Measurements from ENCODE around the gene CACYBP. TPM values are rescaled to one million over a fixed set of nuclear protein-coding genes. Genes with fewer than 3 reads are reported as not detected.
"Not testable (repeated sequence)": the region's sequence is repeated elsewhere in the genome, so short reads cannot be mapped to it uniquely, and the experiment has no call there.

Gene CACYBP
- total RNA-seq, 1 donor from 2014 or later: 218 TPM

GRCh38 chr1:175005085-175005783 is 5.5 kb downstream of the CACYBP start:
- DNase-seq (ENCODE audit: low read depth in 2 of 2): no peak

DNA sequence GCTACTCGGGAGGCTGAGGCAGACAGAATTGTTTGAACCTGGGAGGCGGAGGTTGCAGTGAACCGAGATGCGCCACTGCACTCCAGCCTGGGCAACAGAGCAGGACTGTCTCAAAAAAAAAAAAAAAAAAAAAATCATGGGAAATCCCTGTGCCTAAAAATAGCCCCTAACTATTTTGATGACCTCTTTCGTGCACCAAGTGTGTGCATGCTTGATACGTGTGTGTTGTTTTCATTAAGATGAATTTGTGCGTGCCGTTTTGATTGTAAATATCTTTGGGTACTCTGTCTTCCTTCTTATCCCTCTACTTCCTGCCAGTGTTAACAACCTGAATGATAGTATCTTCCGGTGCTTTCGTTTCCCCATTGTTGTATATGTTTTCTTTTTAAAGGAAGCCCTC is 9.8 kb downstream of the CACYBP start:
- peak in 1 of 2 donors; percentile 68 for DNase-seq (ENCODE audit: low read depth in 2 of 2)

GRCh38 chr1:175013445-175013844 is 13.7 kb downstream of the CACYBP start:
- DNase-seq (ENCODE audit: low read depth in 2 of 2): no peak

DNA sequence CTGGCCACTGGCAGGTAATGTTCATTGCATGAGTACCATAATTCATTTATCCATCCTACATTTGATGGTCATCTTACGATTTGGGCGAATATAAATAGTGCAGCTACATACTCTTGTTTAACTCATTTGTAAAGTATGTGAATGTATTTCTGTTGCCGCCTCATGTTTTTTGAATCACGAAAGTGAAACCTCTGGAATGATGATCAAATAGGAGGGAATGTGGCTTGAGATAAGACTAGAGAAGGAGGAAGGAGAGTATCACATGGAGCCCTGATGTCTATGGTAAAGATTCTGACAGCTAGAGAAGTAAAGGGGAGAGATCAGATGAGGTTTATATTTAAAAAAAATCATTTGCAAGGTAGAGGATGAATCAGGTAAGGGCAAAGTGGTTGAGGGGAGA is 15.5 kb downstream of the CACYBP start:
- no peak for DNase-seq (ENCODE audit: low read depth in 2 of 2)

- DNase-seq (ENCODE audit: low read depth in 2 of 2): no peak
Observed at GRCh38 chr1:175019524-175019923, 19.8 kb downstream of the CACYBP start.

GRCh38 chr1:175023043-175023921 is 23.5 kb downstream of the CACYBP start, which contains the start of gene MRPS14:
Gene MRPS14, minus strand, starts transcription at chr1:175023425. Its CDS starts 17 bp downstream, at chr1:175023408.
- DNase-seq (ENCODE audit: low read depth in 2 of 2): peak; percentile 97

DNA sequence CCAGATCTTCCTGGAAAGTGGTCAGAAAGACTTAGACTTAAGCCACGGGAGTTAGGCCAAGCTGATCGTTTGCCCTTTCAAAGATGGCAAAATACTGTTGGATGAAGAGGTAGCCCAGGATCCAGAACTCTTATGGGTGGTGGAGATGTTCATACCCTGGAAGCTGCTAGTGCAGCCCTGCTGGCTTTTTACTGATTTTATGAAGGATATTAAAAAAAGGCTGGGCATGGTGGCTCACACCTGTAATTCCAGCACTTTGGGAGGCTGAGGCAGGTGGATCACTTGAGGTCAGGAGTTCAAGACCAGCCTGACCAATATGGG is 24.1 kb downstream of the CACYBP start:
- DNase-seq (ENCODE audit: low read depth in 2 of 2): not testable (repeated sequence)

DNA sequence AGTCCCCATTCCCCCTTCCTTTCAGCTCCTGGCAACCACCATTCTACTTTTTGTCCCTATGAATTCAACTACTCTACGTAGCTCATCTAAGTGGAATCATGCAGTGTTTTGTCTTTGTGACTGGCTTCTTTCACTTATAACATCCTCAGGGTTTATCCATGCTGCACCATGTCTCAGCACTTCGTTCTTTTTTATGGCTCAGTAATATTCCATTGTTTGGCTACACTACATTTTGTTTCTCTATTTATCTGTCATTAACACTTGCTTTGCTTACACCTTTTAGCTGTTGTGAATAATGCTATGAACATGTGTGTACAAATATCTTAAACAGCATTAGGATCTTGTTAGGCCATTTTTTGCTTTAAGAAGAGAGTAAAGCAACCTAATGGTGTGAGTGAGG is 25.0 kb downstream of the CACYBP start:
- no peak for DNase-seq (ENCODE audit: low read depth in 2 of 2)

DNA sequence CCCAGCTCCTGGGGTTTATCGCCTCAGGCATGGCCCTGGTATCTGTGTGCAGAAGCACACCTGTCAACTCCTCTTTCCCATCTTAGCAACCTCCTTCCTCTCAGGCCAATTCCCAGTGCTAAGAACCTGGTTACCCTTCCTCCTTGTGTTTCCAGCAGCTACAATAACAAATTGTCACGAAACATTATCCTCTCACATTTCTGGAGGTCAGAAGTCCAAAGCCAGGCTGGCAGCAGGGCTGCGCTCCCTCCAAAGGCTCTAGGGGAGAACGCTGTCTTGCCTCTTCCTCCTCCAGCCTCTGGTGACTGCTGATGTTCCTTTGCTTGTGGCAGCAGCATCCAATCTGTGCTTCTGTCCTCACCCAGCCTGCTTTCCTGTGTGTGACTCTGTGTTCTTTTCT is 34.2 kb downstream of the CACYBP start:
- DNase-seq (ENCODE audit: low read depth in 2 of 2): no peak

DNA sequence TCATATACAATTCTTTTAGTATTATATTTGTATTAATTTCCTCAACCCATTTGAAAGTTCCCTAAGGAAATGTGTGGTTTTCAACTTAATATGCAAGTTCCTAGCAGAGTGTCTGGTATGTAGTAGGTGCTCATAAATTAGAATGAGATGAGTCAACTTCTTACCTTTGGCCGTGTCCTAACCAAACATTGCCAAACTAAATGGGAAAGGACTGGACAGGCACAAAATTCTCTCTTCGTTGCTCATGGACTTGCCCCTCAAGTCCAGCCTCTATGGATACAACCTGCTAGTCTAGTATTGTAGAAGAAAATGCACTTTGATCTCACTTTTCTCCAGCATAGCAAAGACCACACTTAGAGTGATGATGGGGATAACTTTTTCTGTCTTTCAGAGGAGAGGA is 35.0 kb downstream of the CACYBP start:
- DNase-seq (ENCODE audit: low read depth in 2 of 2): no peak

DNA sequence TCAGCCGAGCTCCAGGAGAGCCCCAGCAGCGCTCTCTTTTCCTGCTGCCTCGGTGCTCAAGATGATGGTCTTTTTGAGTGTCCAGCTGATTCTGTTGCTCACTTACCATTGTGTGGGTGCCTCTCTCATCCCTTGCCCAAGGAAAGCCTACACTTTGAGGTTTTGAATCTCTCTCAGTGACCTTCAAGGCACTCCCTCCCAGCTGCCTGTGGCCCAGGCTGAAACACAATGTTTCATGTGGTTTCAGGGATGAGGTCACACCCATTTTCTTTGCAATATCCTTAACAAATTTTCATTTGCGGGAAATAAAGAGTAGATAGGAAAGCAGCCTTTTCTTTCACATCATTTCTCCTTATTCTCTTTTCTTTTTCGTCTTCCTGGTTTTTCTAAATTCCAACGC is 36.1 kb downstream of the CACYBP start:
- no peak for DNase-seq (ENCODE audit: low read depth in 2 of 2)

- no peak for DNase-seq (ENCODE audit: low read depth in 2 of 2)
Observed at GRCh38 chr1:175036476-175036875, 36.7 kb downstream of the CACYBP start.

- DNase-seq (ENCODE audit: low read depth in 2 of 2): no peak
Observed at GRCh38 chr1:175037416-175037815, 37.7 kb downstream of the CACYBP start.

- no peak for DNase-seq (ENCODE audit: low read depth in 2 of 2)
Observed at GRCh38 chr1:175040324-175040879, 40.7 kb downstream of the CACYBP start.

DNA sequence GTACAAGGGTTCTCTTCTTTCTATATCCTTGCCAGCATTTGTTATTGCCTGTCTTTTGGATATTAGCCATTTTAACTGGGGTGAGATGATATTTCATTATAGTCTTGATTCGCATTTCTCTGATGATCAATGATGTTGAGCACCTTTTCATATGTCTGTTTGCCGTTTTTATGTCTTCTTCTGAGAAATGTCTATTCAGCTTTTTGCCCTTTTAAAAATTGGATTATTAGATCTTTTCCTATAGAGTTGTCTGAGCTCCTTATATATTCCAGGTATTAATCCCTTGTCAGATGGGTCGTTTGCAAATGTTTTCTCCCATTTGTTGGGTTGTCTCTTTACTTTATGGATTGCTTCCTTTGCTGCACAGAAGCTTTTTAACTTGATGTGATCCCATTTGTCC is 42.9 kb downstream of the CACYBP start:
- no peak for DNase-seq (ENCODE audit: low read depth in 2 of 2)

DNA sequence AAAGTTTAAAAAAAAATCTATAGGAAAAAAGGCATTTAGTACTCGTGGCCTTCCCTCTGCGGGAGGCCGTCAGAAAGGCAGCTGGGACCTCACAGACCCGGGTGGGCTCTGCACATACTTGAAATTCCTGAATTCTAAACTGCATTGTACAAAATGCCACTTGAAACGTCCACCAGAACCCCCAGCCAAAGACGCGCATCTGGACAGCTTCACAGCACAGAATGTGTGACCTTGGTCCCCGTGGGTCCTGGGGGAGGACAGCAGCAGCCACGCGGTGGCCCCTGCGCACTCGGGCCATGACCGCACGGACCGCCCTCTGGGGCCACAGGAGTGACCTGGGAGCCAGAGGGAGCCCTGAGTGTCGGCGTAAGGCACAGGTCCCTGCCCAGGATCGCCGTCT is 44.1 kb downstream of the CACYBP start:
- DNase-seq (ENCODE audit: low read depth in 2 of 2): no peak

- DNase-seq (ENCODE audit: low read depth in 2 of 2): not testable (repeated sequence)
Observed at GRCh38 chr1:175044591-175044990, 44.8 kb downstream of the CACYBP start.

GRCh38 chr1:175045097-175045496 is 45.4 kb downstream of the CACYBP start:
- no peak for DNase-seq (ENCODE audit: low read depth in 2 of 2)

GRCh38 chr1:175045519-175045918 is 45.8 kb downstream of the CACYBP start:
- DNase-seq (ENCODE audit: low read depth in 2 of 2): no peak

GRCh38 chr1:175050992-175051391 is 51.2 kb downstream of the CACYBP start:
- DNase-seq (ENCODE audit: low read depth in 2 of 2): no peak

GRCh38 chr1:175054736-175055135 is 55.0 kb downstream of the CACYBP start:
- no peak for DNase-seq (ENCODE audit: low read depth in 2 of 2)
